Dedifferentiated amniotic fluid mesenchymal stem cell (primary cell): ENCODE data around the gene GPR22.

Experiments
- DNase-seq: peaks from one replicate; pipeline ENCODE4 v3.0.0-alpha.2; 2016; ENCODE audit errors: extremely low spot score

The GPR22 gene, protein sequence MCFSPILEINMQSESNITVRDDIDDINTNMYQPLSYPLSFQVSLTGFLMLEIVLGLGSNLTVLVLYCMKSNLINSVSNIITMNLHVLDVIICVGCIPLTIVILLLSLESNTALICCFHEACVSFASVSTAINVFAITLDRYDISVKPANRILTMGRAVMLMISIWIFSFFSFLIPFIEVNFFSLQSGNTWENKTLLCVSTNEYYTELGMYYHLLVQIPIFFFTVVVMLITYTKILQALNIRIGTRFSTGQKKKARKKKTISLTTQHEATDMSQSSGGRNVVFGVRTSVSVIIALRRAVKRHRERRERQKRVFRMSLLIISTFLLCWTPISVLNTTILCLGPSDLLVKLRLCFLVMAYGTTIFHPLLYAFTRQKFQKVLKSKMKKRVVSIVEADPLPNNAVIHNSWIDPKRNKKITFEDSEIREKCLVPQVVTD

DNA sequence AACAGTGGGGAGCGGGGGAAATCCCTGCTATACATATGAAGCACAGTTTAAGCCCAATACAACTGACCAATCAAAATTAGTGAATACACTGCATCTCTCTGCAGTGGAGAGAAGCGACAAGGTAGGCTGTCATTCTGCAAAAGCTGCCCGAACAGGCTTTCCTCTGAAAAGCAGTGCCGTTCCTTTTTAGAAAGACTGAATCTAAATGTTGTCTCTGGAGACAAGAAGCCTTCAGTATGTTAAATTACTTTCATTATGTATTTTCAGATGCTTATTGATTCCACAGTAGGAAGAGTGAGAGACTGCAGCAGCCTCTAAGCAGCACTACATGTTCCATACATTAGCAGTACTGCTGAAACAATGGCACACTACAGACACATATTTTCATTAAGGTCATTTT is at the start of gene GPR22:
Gene GPR22, plus strand, starts transcription at position 129 of the 400 bp plus-strand sequence. CDS start 4,004 bp downstream, outside the sequence.
- no peak for DNase-seq

DNA sequence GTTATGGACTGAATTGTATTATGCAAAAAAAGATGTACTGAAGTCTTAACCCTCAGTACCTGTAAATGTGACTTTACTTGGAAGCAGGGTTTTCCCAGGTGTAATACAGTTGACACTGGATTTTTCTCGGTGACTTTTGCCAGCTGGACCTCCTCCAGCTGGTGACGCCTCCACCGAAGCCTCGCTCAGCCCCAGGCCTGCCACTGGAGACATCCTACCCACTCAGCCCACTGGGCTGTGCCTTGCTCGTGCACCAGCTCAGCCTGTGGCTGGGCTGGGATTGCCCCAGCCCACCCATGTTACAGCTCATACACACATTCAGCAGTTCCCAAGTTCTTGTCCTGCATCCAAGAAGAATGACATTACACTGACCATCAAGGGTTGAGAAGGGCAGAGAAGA is 42.4 kb upstream of the GPR22 start:
- DNase-seq, result no peak

DNA sequence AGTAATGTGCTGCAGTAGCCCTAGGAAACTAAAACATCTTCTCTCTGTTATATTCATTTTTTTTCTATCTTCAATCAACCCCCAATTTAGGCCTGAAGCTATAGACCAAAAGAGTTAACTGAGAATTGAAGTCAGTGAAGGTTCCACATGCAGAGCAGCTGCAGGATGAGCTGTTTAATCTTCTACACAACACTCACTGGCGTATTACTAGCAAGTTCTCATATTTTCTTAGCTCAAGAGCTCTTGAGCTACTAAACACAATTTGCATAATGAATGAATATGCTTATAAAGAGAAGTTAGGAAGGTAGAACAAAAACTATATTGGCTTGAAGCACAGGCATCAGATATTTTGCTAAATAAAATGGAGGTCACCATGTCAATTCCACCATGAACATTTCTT is 41.2 kb upstream of the GPR22 start:
- no peak for DNase-seq

DNA sequence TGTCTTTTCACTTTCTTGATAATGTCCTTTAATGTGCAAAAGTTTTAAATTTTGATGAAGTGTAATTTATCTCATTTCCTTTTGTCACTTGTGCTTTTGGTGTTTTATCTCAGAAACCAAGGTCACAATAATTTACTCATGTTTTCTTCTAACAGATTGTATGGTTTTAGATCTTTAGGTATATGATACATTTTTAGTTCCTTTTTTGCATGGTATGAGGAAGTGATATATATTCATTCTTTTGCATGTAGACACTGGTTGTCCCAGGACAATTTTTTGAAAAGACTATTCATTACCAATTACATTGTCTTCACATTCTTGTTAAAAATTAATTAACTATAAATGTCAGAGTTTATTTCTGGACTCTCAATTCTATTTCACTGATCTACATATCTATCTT is 39.8 kb upstream of the GPR22 start:
- no peak for DNase-seq

DNA sequence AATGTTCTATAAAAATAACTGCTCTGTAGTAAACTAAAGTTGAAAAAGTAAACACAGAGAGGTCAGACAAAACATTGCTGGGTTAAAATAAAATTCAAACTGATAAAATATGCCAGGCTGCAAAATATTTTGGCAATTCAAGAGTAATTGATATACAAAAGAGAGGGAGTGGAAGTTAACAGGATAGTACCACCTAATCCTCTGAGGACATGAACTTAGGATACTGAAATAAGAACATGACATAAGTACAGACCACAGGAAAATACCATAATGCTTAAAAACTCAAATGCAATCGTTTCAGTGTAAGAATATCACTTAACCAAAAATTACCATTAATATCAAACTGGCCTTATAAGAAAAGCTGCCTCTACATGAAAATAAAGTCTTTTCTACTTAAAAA is 37.6 kb upstream of the GPR22 start:
- DNase-seq, result no peak

DNA sequence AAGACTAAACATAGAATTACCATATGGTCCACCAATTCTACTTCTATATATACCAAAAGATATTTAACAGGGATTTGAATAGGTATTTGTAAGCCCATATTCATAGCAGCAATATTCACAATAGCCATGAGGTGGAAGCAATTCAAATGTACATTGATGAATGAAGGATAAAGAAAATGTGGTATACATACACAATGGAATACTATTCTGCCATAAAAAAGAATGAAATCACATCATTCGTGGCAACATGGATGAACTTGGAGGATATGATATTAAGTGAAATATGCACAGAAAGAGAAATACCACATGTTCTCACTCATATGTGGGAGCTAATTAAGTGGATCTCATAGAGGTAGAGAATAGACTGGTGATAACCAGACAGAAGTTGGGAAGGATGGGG is 34.1 kb upstream of the GPR22 start:
- DNase-seq, result no peak

DNA sequence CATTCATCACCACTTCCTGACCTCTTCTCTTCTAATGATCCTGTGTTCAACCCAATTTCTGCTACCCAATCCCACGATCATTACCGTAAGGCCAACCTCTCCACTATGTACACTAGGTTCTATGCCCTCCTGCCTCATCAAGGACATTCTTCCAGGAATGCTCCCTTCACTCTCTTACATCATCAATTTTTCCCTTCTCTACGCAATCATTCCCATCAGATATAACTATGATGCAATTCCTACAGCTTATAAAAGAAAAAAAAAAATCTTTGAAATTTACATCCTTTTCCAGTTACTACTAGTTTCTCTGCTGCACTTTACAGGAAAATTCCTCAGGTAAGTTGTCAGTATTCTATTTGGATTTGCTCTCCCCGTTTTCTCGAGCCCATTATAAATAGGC is 30.8 kb upstream of the GPR22 start:
- no peak for DNase-seq

DNA sequence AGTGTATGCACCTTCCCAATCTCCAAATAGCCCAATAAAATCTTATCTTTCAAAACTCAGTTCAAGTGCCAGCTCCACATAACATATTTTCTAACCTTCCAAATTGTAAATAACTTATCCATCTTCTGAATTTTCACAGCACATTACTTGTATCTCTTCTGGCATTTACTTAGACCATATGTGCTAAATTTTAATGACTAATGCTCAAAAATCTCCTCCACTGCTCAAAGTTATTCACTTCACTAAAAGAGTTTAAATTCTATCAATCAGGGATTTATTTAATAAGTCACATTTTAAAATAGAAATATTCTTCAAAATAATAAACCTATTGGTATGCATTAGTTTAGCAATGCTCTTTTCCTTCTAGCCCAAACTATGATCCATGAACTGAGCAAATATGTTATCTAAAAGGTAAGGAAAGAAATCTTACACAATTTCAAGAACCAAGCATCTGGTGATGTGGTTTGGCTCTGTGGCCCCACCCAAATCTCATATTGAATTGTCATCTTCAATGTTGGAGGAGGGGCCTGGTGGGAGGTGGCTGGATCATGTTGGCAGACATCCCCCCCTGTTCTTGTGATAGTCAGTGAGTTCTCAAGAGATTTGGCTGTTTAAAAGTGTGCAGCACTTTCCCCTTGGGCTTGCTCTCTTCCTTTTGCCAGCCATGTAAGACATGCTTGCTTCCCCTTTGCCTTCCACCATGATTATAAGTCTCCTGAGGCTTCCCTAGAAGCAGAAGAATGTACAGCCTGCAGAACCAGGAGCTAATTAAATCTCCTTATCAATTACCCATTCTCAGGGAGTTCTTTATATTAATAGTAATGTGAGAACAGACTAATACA is 28.1 kb upstream of the GPR22 start:
- DNase-seq, result no peak

DNA sequence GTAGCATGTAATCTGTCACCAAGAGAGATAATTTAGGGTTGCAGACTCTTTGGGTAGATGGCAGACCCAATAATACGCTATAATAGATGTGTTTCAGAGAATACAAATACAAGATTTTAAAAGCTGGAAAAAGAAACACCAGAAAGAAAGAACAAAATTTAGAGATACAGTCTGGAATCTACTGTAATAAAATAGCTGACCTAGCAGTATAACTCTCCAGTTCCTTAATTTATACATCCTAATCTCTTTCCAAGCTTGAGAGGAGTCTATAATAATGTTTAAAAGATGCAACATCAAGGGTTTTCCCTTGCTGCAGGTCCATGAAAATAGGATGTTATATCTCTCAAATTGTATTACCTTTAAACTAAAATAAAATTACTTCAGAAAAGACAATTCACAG is 27.2 kb upstream of the GPR22 start:
- DNase-seq, result no peak

DNA sequence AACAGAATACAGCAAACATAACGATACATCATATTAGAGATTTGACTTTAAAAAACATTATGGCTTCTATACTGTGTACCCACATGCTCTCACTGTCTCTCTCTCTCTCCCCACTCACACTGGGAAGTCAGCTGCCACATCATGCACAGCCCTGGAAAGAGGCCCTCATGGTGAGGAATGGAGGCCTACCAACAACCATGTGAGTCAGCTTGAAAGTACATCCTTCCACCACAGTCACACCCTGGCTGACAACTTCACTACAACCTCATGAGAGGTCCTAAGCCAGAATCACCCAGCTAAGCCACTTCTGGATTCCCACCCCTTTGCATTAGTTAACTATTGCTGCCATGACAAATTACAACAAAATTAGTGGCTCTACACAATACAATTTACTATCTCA is 23.3 kb upstream of the GPR22 start:
- no peak for DNase-seq

DNA sequence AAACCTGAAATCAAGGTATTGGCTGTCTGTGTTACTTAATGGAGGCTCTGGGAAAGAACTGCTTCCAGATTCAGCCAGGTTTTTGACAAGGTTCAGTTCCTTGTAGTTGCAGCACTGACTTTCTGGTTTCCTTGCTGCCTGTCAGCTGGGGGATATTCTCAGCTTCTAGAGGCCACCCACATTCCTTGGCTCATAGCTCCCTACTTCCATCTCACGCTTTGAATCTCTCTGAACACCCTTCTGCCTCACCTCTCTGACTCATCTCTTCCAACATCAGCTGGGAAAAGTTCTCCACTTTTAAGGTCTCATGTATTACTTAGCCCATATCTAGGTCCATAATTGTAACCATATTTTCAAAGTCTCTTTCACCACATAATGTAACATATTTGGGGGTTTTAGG is 22.9 kb upstream of the GPR22 start:
- no peak for DNase-seq

DNA sequence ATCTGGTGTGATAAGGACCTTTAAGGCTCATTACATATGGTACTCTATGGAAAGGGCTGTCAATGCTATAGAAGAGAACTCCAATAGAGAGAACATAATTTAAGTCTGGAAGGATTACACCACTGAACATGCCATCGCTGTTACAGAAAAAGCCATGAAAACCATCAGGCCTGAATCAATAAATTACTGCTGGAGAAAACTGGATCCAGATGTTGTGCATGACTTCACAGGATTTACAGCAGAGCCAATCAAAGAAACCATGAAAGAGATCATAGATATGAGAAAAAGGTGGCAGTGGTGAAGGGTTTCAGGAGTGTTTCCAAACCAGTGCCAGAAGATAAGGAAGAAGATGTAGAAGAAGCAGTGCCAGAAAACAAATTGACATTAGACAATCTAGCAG is 18.9 kb upstream of the GPR22 start:
- no peak for DNase-seq

DNA sequence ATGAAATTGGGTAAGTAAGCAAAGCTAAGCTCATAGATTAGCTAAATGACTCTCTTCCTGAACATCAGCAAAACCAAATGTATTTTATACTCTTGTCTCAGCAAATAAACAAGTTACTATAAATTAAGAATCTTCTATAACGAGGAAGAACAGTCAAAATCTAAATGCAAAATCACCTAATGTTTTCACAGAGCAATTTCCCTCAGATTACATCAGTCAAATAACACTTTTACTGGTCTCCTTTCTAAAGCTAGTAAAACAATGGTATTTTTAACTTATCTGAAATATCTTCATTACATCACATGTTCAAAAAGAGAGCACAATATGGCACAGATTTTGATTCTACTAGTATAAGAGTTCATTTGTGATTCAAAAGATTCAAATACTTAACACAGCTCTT is 16.5 kb upstream of the GPR22 start:
- DNase-seq, result peak; percentile 49

DNA sequence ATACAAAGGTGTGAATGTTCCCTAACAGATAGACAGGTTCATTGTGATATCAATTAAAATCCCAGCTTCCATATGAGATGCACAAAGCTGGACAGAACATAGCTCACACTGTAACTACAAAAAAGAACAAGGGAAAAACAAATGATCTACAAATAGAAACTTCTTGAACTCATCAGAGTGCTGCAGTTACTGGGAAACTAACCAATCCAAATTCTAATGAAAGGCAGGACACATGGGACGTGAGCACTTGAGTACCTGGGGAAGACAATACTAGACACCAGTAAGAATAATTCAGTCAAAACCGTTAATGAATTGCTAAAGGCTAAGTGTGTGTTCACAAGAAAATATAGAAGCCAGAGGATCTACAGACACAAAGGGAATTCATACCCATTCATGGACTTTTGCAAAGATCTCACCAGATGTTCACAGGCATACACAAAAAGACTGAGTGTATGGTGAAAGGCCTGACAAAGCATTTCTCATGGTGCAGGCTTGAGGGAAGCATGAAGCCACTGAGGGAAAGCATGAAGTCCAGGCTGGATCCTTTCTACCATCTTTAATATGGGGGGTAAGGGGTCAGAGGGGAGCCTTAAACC is 7.8 kb upstream of the GPR22 start:
- DNase-seq, result no peak

DNA sequence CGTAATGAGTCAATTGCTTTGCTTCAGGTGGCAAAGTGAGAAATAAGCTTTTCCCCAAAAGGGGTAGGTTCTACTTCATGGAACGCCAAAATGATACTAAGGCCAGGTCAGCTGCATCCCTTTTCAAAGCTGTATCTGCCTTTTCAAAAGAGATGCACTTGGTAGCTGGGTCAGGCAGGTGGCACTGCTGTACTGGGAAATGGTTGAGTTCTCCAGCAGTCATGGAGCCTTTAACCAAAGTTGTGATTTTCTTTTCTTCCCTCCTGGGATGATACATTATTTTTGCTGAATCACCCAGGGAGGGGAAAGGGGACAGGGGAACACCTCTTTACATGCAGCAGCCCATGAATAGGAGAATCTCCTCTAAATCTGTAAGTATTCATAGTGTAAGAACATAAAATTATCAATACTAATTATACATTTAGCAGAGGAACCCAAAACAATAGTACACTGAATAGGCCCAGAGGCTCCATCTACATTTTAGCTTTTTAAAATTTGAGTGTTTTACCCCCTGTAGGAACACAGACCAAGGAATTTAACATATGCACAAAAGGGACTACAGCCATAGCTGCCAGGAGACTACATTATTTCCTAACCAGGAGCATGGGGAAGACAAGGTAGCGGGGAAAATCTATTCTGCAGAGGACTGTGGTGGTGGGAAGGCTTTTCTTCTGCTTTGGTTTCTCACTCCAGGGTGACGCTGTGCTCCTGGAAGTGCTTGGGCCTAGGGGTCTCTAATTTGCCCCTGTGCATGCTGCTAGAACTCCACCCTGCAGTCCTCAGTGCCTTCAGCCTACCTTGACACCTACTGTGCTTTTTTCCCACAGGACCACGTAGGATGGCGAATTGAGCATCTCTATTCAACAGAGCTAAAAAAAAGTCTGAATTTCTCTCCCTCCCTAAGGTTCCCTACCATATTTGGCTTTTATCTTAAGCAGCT is 6.4 kb upstream of the GPR22 start:
- DNase-seq, result peak; percentile 71

DNA sequence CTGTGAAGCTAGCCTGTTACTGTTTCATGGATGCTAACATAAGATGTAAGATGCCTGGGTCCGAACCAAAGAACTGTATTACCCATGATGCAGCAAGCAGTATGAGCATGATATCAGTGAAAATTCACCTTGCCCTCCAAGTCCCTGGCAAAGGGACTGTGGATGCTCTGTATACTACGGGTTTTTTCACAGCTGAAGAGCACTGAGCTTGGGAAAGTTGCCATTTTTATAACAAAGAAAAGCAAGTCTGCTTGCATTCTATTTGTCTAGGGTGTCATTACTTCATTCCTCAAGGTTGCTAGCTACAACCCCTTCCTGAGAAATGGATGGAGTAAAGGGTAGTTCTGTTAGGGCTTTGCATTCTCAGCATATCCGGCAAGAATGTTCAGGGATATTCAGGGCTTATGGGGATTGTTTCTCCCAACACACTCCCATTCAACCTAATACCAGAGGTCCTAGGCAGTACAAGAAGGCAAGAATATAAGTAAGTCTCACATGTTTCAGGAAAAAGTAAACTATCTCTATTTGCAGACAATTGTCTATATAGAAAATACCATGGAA is 5.1 kb upstream of the GPR22 start:
- DNase-seq, result no peak

DNA sequence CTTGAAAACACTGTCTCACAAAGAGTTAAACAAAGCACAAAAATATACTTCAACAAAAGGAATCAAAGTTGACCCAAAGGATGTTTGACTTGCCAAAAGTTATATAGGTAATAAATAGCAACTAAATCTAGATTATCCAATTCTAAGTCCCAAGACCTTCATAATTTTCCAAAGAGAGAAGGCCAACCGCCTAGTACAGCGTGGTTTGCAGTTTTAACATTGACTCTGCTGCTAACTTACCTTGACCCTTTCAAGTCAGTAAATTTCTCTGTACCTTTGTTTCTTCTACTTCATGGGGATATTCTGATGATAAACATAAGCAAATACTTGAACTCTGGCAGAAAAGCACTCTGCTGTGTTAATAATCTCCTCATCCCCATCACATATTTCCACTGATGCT is 1.9 kb upstream of the GPR22 start:
- no peak for DNase-seq

DNA sequence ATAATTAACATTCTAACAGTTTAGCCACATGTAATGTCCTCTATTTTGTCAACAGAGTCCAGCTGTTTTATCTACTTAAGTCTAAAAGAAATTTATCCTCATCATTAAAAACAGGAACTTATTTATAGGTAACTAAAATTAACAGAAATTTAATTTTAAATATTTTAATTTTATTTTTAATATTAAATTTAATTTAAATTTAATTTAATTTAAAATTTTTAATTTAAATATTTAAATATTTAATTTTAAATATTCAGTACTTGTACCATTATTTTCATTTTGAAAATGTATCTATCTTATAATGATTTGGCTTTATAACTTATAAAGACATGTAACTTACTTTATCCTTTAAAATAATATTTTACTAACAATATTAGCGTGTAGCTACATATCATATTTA is 1.0 kb upstream of the GPR22 start:
- DNase-seq, result no peak

DNA sequence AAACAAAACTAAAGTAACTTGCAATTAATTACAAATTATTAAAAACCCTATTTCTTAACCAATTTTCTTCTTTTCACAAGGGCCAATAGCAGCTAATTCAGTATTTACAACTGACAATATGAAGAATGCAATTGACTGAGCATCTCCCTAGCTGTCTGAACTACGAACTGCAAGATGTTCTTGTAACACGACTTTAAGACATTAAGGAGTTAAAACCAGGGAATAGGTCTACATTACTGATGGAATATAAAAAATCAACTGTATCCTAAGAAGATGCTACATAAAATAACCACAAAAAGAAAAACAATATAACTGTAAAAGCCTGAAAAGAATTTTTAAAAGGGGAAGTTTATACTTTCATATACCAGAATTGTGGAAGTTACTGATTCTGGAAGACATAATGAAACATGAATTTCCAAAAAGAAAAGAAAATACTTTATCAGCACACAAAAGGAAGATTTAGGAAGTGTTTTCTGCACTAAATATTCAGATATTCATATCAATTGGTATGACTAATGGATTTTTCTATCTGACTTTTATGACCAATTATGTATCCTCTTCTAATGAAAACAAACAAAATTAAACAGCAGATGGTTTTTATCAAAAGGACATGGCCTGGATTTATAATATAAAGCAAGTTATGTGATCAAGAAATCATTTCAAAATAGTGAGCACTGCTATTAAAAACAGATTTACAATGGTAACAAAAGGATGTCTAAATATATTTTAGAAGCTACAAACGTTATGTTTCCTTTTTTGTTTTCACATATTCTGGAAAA is 1.6 kb downstream of the GPR22 start:
- no peak for DNase-seq

DNA sequence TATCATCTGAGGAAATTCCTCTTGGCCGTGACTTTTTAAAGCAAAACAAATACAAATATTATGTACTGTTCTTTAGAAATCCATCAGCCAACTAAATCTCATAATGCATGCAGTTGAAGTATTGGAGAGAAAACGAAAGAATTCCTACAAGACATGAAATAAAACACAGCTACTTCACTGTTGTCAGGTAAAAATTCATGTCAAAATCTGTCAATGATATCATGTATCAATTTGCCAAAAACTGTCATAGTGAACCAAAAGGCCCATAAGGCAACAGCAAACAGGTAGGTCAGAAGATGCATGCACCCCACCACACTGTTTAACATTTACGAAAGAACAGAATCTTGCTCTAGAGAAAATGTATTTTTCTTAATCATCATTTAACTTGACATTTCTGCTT is 2.3 kb downstream of the GPR22 start:
- no peak for DNase-seq
